A549 (cell line): ENCODE data around the gene ZNF71. TPM values are rescaled to one million over a fixed set of nuclear protein-coding genes. Genes with fewer than 3 reads are reported as not detected.

Source experiments
- ATAC-seq, 2 experiments: fragments of 200-7000 bp in 1 of 2; fragments of >200 bp in 1 of 2; cut with Nextera tagmentation in 1 of 2; cut with Tn5 transposase in 1 of 2; 3 replicates each; pipeline versions ENCODE4 v1.8.0 to v1.9.1; 2018 to 2020; ENCODE audit warnings: mild to moderate bottlenecking in 1 of 2, moderate library complexity in 1 of 2
- CTCF ChIA-PET: fragments of 300-600 bp; sonication (Branson Sonifier 250); formaldehyde crosslinking; extraction: SDS; loops from one replicate; lab custom pipeline; 2021; ENCODE audit warnings: antibody characterized with exemption, inconsistent platforms; lab: Yijun Ruan, JAX
- POLR2A ChIA-PET: fragments of 350-600 bp; formaldehyde crosslinking; extraction: SDS; loops from one replicate; lab custom pipeline; 2021; ENCODE audit warnings: antibody characterized with exemption, inconsistent platforms; lab: Yijun Ruan, JAX
- DNase-seq, 2 experiments: peaks; one replicate each; pipeline versions ENCODE4 v3.0.0 to v3.0.0-alpha.2; 2011 to 2016; ENCODE audit warnings: low read depth in 1 of 2, low spot score in 1 of 2
- FAIRE-seq: peaks from 2 replicates; lab custom pipeline; 2011; peaks lifted over from hg19 to GRCh38; lab: Jason Lieb, UNC
- H3K27ac ChIP-seq, 2 experiments: fragments of >200 bp; sonication (Bioruptor Twin); formaldehyde crosslinking; 3 replicates each; pipeline ENCODE4 v1.5.1; 2016 to 2017
- H3K4me1 ChIP-seq: fragments of >200 bp; sonication (Bioruptor Twin); formaldehyde crosslinking; 3 replicates; pipeline ENCODE4 v1.6.1; 2016
- H3K4me2 ChIP-seq: fragments of >200 bp; sonication (Bioruptor Twin); formaldehyde crosslinking; 3 replicates; pipeline ENCODE4 v1.6.1; 2016
- H3K4me3 ChIP-seq: fragments of >200 bp; sonication (Bioruptor Twin); formaldehyde crosslinking; 3 replicates; pipeline ENCODE4 v1.5.1; 2016
- H3K9me3 ChIP-seq: fragments of >200 bp; sonication (Bioruptor Twin); formaldehyde crosslinking; 3 replicates; pipeline ENCODE4 v1.6.1; 2016
- BCL3 ChIP-seq: fragments of >200 bp; sonication (Bioruptor Twin); formaldehyde crosslinking; IDR thresholded peaks from 3 replicates; pipeline ENCODE4 v1.6.1; 2016
- CBX2 ChIP-seq: fragments of 200-600 bp; sonication (generic); IDR thresholded peaks from 2 replicates; pipeline ENCODE4 v1.6.1; 2016; ENCODE audit warnings: low read depth, mild to moderate bottlenecking, borderline replicate concordance
- CHD4 ChIP-seq: fragments of 200-600 bp; sonication (generic); IDR thresholded peaks from 2 replicates; pipeline ENCODE4 v1.6.1; 2016; ENCODE audit warnings: antibody characterized with exemption, mild to moderate bottlenecking, borderline replicate concordance
- E2F6 ChIP-seq: IDR thresholded peaks from 2 replicates; pipeline ENCODE4 v1.6.1; 2012; ENCODE audit warnings: low read depth, borderline replicate concordance
- EHMT2 ChIP-seq: fragments of 200-600 bp; sonication (generic); IDR thresholded peaks from 2 replicates; pipeline ENCODE4 v1.6.1; 2016; ENCODE audit warnings: antibody characterized with exemption, low read depth, mild to moderate bottlenecking, moderate library complexity
- ESRRA ChIP-seq: fragments of 150-350 bp; IDR thresholded peaks from 2 replicates; pipeline ENCODE4 v1.6.1; 2014; ENCODE audit warnings: mild to moderate bottlenecking, low read length, borderline replicate concordance
- FOSB ChIP-seq: fragments of 250-450 bp; sonication (Bioruptor Pico); IDR thresholded peaks from 2 replicates; pipeline ENCODE4 v1.5.0; 2020; ENCODE audit warnings: mild to moderate bottlenecking, moderate library complexity
- FOSL2 ChIP-seq, 2 experiments: fragments of 450-650 bp in 1 of 2; fragments of >200 bp in 1 of 2; sonication (Bioruptor Twin) in 1 of 2; formaldehyde crosslinking; IDR thresholded peaks; 2 replicates each; pipeline versions ENCODE4 v1.5.0 to v1.6.1; 2016 to 2020; ENCODE audit warnings: mild to moderate bottlenecking in 1 of 2, moderate library complexity in 1 of 2
- HEYL ChIP-seq: fragments of 250-450 bp; sonication (Bioruptor Pico); IDR thresholded peaks from 2 replicates; pipeline ENCODE4 v1.8.0; 2021; ENCODE audit warnings: mild to moderate bottlenecking, moderate library complexity
- HOXB13 ChIP-seq: fragments of 250-450 bp; sonication (Bioruptor Pico); IDR thresholded peaks from 2 replicates; pipeline ENCODE4 v1.5.0; 2020; ENCODE audit warnings: low read depth, mild to moderate bottlenecking, moderate library complexity
- HOXB5 ChIP-seq: fragments of 250-450 bp; sonication (Bioruptor Pico); IDR thresholded peaks from 2 replicates; pipeline ENCODE4 v1.5.0; 2020; ENCODE audit warnings: mild to moderate bottlenecking, moderate library complexity
- JUN ChIP-seq, 2 experiments: fragments of >200 bp; sonication (Bioruptor Twin); formaldehyde crosslinking; IDR thresholded peaks; 2 replicates in 1 of 2; 3 replicates in 1 of 2; pipeline ENCODE4 v1.6.1; 2016 to 2017
- JUNB ChIP-seq: fragments of >200 bp; sonication (Bioruptor Twin); formaldehyde crosslinking; IDR thresholded peaks from 2 replicates; pipeline ENCODE4 v1.6.1; 2016
- MAX ChIP-seq: IDR thresholded peaks from 2 replicates; pipeline ENCODE4 v1.6.1; 2012
- MAZ ChIP-seq: fragments of 150-350 bp; IDR thresholded peaks from 2 replicates; pipeline ENCODE4 v1.6.1; 2014; ENCODE audit warnings: antibody characterized with exemption, low read depth, low read length, borderline replicate concordance
- NR3C1 ChIP-seq: fragments of >200 bp; sonication (Bioruptor Twin); formaldehyde crosslinking; IDR thresholded peaks from 3 replicates; pipeline ENCODE4 v1.6.1; 2017
- PHF8 ChIP-seq: fragments of 200-600 bp; sonication (generic); IDR thresholded peaks from 2 replicates; pipeline ENCODE4 v1.6.1; 2016; ENCODE audit warnings: low read depth, mild to moderate bottlenecking, antibody characterized with exemption, moderate library complexity, borderline replicate concordance
- POLR2A ChIP-seq: IDR thresholded peaks from 2 replicates; pipeline ENCODE4 v1.6.1; 2012; ENCODE audit warnings: mild to moderate bottlenecking, low read length
- RCOR1 ChIP-seq: fragments of 150-350 bp; IDR thresholded peaks from 2 replicates; pipeline ENCODE4 v1.6.1; 2014; ENCODE audit warnings: antibody characterized with exemption, low read length, low read depth
- RNF2 ChIP-seq: fragments of 200-600 bp; sonication (generic); IDR thresholded peaks from 2 replicates; pipeline ENCODE4 v1.6.1; 2016; ENCODE audit warnings: low read depth, mild to moderate bottlenecking, antibody characterized with exemption, moderate library complexity, borderline replicate concordance
- TFCP2L1 ChIP-seq: fragments of 250-450 bp; sonication (Bioruptor Pico); IDR thresholded peaks from 2 replicates; pipeline ENCODE4 v1.5.0; 2021; ENCODE audit warnings: mild to moderate bottlenecking
- TP53 ChIP-seq: fragments of 250-450 bp; sonication (Bioruptor Pico); IDR thresholded peaks from 2 replicates; pipeline ENCODE4 v1.5.0; 2021; ENCODE audit warnings: mild to moderate bottlenecking, moderate library complexity
- ZFP36 ChIP-seq: fragments of 450-650 bp; IDR thresholded peaks from 2 replicates; pipeline ENCODE4 v1.6.1; 2014; ENCODE audit warnings: borderline replicate concordance; ENCODE audit not compliant: partially characterized antibody
- ZSCAN20 ChIP-seq: fragments of 250-450 bp; sonication (Bioruptor Pico); IDR thresholded peaks from 2 replicates; pipeline ENCODE4 v1.8.0; 2022; ENCODE audit warnings: mild to moderate bottlenecking, moderate library complexity
- WGBS: methylation state at CpG from one replicate; pipeline ENCODE4 v1.1.6; 2017; ENCODE audit errors: missing lambda C conversion rate; 5-methylcytosine and 5-hydroxymethylcytosine counted together
- polyA minus RNA-seq: library from RNA; depleted of rRNA, polyadenylated mRNA; stranded (reverse); fragments of >200 nt; gene quantifications from 2 replicates; pipeline ENCODE4 v1.2.3, GENCODE V29; 2011; rRNA and poly(A)+ RNA removed
- polyA plus RNA-seq, 4 experiments: library from polyadenylated mRNA; depleted of rRNA in 3 of 4; stranded (reverse); fragments of >200 nt; fragmentation: RNase III in 1 of 4; extraction: RNeasy Plus Mini Kit Qiagen cat#74134 plus additional on column Dnase treatment in 1 of 4; gene quantifications; 2 replicates in 3 of 4; 3 replicates in 1 of 4; pipeline ENCODE4 v1.2.3, GENCODE V29; 2011 to 2017
- TF ChIP-seq, protein P1 (sequence below): fragments of >200 bp; sonication (Bioruptor Twin); formaldehyde crosslinking; IDR thresholded peaks from 3 replicates; pipeline ENCODE4 v1.5.1; 2016
- TF ChIP-seq, protein P2 (sequence below): fragments of >200 bp; sonication (Bioruptor Twin); formaldehyde crosslinking; IDR thresholded peaks from 2 replicates; pipeline ENCODE4 v1.6.1; 2016

ZNF71 gene
- polyA plus RNA-seq (2011; rRNA removed): 6.7 and 6.8 TPM in 2 replicates
- polyA plus RNA-seq (2012; cell fraction: cytosol; rRNA removed): 10.0 and 15.1 TPM in 2 replicates
- polyA plus RNA-seq (2012; cell fraction: nucleus; rRNA removed): 8.1 and 10.7 TPM in 2 replicates
- polyA plus RNA-seq (2017; fragmentation: RNase III; extraction: RNeasy Plus Mini Kit Qiagen cat#74134 plus additional on column Dnase treatment): 6.9 to 8.1 TPM (median 7.9 TPM) in 3 replicates
- polyA minus RNA-seq: 8.0 and 8.6 TPM in 2 replicates

DNA sequence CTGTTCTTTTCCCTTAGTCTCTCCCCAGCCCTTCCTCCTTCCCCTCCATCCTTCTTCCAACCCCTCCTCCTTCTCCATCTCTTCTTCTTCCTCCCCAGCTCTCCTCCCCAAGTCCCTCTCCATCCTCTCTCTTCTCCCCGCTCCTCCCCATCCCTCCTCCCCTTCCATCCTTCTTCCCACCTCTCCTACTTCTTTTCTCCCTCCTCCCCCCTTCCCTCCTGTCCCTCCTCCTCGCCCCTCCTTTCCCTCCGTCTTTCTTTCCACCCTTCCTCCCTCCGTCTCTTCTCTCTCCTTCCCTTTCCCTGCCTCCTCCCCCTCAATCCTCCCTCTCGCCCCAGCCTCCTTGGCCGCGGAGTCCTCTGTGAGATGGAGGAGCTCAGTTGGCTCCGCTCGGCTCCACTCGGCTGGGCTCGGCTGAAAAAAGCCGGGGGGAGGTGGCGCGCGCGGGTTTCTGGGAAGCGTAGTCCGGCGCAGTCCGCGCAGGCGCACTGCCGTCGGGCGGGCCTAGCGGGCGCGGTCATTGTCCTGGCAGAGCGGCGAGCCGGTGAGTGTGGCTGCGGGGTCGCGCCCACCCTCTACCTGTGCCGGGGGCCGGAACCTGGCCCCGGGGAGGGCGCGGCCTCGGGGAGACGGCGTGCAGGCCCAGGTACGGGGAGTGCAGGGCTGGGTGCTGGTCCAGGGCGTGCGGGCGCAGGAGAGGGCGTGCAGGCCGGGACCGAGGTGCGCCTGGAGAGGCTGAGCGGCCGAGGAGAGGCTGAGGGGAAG, at the start of gene ZNF71:
ZNF71 (plus strand) TSS at position 520 of the 765 bp plus-strand sequence. CDS start 6,257 bp downstream, outside the sequence.
- CTCF ChIA-PET: interaction anchor here (0.6 kb wide), 1 partner anchor 41 kb away, joined by 3 read pairs; no protein-coding TSS in a partner anchor
- peak within 1 kb of the TSS; percentile 69 to 92 for H3K27ac ChIP-seq
- H3K4me1 ChIP-seq: no peaks in the 10 kb centered on the region
- DNase-seq (peak; percentile 92 to 94), FAIRE-seq (no peak), ATAC-seq (peak; percentile 93 to 98)
- H3K4me3 ChIP-seq: peak within 1 kb of the TSS; percentile 60
- TF ChIP-seq MAZ (no peak), JUN (IDR thresholded peaks at IDR 0.05) (peak in 1 of 2 experiments; percentile 69; a peak in 2 of 5 replicates), BCL3 (0 out of 3 replicates have a peak, but pooled peaks have one; percentile 25), JUNB (no peak), POLR2A (peak; percentile 60), TFCP2L1 (CRISPR knock-in tag) (0 out of 2 replicates have a peak, but pooled peaks have one; percentile 47), E2F6 (0 out of 2 replicates have a peak, but pooled peaks have one; percentile 54), MAX (0 out of 2 replicates have a peak, but pooled peaks have one; percentile 63), PHF8 (peak; percentile 83)
- peak within 1 kb of the TSS; percentile 70 for H3K4me2 ChIP-seq
- H3K9me3 ChIP-seq: peaks cover 78% of the 10 kb centered on the region
- POLR2A ChIA-PET: interaction anchor here (0.7 to 1.4 kb wide), 5 partner anchors 27 to 1814 kb away, joined by 3 to 9 read pairs (median 3); partner anchors contain the start of genes ZNF584 and ZSCAN5A
- 4% methylated on average over 7 of the region's 52 CpGs for WGBS

DNA sequence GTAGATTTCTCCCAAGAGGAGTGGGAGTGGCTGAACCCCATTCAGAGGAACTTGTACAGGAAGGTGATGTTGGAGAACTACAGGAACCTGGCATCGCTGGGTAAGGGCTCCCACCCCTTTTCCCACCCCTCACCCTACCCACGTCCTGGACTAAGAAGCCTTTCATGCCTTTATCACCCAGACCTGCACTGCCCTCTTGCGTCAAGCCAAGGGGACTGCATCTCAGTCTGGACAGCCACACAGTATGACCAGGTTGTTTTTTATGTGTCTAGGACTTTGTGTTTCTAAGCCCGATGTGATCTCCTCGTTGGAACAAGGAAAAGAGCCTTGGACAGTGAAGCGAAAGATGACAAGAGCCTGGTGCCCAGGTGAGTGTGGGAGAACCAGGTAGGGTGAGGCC, 47.6 kb upstream of the ZNF71 start:
- ATAC-seq (no peak), DNase-seq (no peak), FAIRE-seq (no peak)
- H3K27ac ChIP-seq: no peak overlapping the region
- WGBS: 62% methylated on average over 6 of the region's 6 CpGs
- H3K4me2 ChIP-seq: no peak overlapping the region
- H3K4me1 ChIP-seq: no peaks in the 10 kb centered on the region
- TF ChIP-seq HEYL: no peak
- TF ChIP-seq MAZ: no peak
- TF ChIP-seq ESRRA: no peak
- no peak for TF ChIP-seq CHD4
- no peak for TF ChIP-seq NR3C1
- no peak for TF ChIP-seq ZFP36
- TF ChIP-seq FOSL2 (IDR thresholded peaks at IDR 0.05): no peak
- no peak for TF ChIP-seq FOSL2 (CRISPR knock-in tag; IDR thresholded peaks at IDR 0.05)
- no peak for TF ChIP-seq CBX2
- TF ChIP-seq, protein P1, sequence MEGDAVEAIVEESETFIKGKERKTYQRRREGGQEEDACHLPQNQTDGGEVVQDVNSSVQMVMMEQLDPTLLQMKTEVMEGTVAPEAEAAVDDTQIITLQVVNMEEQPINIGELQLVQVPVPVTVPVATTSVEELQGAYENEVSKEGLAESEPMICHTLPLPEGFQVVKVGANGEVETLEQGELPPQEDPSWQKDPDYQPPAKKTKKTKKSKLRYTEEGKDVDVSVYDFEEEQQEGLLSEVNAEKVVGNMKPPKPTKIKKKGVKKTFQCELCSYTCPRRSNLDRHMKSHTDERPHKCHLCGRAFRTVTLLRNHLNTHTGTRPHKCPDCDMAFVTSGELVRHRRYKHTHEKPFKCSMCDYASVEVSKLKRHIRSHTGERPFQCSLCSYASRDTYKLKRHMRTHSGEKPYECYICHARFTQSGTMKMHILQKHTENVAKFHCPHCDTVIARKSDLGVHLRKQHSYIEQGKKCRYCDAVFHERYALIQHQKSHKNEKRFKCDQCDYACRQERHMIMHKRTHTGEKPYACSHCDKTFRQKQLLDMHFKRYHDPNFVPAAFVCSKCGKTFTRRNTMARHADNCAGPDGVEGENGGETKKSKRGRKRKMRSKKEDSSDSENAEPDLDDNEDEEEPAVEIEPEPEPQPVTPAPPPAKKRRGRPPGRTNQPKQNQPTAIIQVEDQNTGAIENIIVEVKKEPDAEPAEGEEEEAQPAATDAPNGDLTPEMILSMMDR: no peak
- no peak for TF ChIP-seq TFCP2L1 (CRISPR knock-in tag)
- TF ChIP-seq TP53 (CRISPR knock-in tag): no peak
- no peak for TF ChIP-seq BCL3
- TF ChIP-seq, protein P2, sequence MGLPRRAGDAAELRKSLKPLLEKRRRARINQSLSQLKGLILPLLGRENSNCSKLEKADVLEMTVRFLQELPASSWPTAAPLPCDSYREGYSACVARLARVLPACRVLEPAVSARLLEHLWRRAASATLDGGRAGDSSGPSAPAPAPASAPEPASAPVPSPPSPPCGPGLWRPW: no peak
- TF ChIP-seq HOXB5: no peak
- no peak for TF ChIP-seq RCOR1
- TF ChIP-seq FOSB: no peak
- TF ChIP-seq EHMT2: no peak
- no peak for TF ChIP-seq RNF2
- TF ChIP-seq ZSCAN20 (CRISPR knock-in tag): no peak
- TF ChIP-seq HOXB13: no peak
- CTCF ChIA-PET: no interaction called here
- POLR2A ChIA-PET: no interaction called here
- no peak overlapping the region for H3K4me3 ChIP-seq
- peaks cover 80% of the 10 kb centered on the region for H3K9me3 ChIP-seq
